ENCODE results near the gene PMFBP1.

Gene PMFBP1

DNA sequence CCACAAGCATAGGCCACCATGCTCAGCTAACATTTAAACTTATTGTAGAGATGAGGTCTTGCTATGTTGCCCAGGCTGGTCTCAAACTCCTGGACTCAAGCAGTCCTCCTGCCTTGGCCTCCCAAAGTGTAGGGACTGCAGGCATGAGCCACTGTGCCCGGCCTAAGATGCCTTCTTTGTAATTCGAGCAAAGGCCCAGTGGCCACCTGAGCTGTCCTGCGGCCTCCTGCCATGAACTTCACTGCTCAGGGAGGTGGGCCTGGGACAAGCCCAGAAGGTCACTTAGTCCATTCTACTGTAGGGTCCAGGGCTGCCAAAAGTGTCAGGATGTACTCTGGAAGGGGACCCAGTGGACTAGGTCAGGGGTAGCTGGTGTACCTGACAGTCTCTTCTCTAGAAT is 47.8 kb downstream of the PMFBP1 start:
- peak overlapping the region in 2 of 10 experiments; percentile 3 to 28; a peak in 2 of 20 replicates for H3K4me3 ChIP-seq

DNA sequence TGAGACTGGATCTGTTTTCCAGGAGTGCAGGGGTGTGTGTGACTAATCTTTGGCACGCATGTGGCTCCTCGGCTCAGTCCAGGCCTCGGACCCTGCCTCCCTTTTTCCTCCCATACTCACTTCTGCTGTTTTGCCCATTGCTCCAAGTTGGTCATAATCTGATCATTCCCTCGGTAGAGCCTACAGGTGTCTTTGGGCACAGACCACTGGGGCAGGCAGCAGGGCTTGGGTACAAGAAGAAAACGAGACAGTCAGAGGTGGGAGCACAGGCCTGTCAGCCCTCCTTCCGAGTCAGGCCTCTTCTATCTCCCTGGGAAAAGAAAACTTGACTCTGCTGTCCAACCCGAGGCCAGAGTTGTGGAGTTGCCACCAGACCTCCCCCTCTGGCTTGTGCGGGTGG is 48.5 kb downstream of the PMFBP1 start:
- Histone ChIP-seq H3K4me1 (peaks cover 14 to 70% (median 27%) of the 10 kb centered on the region in 10 experiments), H3K4me3 (no peak overlapping the region), H3K9ac (peak overlapping the region in 1 of 11 experiments; percentile 76; a peak in 1 of 22 replicates), H3K9me3 (replicated peaks in 1 of 11) (no peaks in the 10 kb centered on the region), H4K20me1 (no peaks in the 10 kb centered on the region), H3K4me2 (peak overlapping the region in 2 of 11 experiments; percentile 79 to 80; a peak in 4 of 22 replicates), H3K36me3 (peaks cover 0 to 39% (median 0%) of the 10 kb centered on the region in 11 experiments; a peak in 5 of 22 replicates), H3K27ac (no peak overlapping the region), H3K27me3 (no peaks in the 10 kb centered on the region)
- TF ChIP-seq Cebpa-rat (IDR thresholded peaks at IDR 0.05): no peak

More for the DNA sequence above, 47.8 kb downstream of the PMFBP1 start:
- Histone ChIP-seq H3K27me3 (no peaks in the 10 kb centered on the region), H3K4me1 (peaks cover 14 to 76% (median 27%) of the 10 kb centered on the region in 10 experiments), H3K27ac (peak overlapping the region in 9 of 11 experiments; percentile 2 to 86 (median 44); a peak in 13 of 22 replicates), H3K4me2 (peak overlapping the region in 3 of 11 experiments; percentile 79 to 80 (median 79); a peak in 6 of 22 replicates), H4K20me1 (no peaks in the 10 kb centered on the region), H3K9me3 (replicated peaks in 1 of 11) (no peaks in the 10 kb centered on the region), H3K36me3 (peaks cover 0 to 39% (median 0%) of the 10 kb centered on the region in 11 experiments; a peak in 5 of 22 replicates), H3K9ac (peak overlapping the region in 4 of 11 experiments; percentile 26 to 76 (median 58); a peak in 8 of 22 replicates)
- no peak for TF ChIP-seq Cebpa-rat (IDR thresholded peaks at IDR 0.05)

DNA sequence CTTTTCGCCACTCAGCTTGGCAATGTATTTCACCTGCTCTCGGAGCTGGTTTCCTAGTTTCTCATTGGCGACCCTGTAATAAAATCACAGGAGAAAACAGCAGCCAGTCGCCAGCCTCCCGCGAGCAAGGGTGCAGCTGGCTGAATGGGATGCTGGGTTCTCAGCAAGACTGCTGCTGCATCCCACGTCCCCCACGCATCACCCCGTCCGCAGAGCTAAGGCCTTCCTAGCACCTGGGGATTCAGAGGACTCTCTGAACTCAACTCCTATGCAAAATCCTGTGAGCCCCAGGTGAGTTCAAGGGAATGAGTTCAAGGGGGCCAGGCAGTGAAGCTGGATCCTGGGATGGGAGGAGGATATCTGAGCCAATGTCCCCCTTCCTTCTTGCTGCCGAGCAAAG is 49.0 kb downstream of the PMFBP1 start:
- Histone ChIP-seq H3K9ac (no peak overlapping the region), H3K36me3 (peaks cover 0 to 36% (median 0%) of the 10 kb centered on the region in 11 experiments; a peak in 5 of 22 replicates), H3K27ac (no peak overlapping the region), H4K20me1 (no peaks in the 10 kb centered on the region), H3K27me3 (no peaks in the 10 kb centered on the region), H3K4me3 (no peak overlapping the region), H3K4me2 (peak overlapping the region in 2 of 11 experiments; percentile 79 to 80; a peak in 3 of 22 replicates), H3K9me3 (replicated peaks in 1 of 11) (no peaks in the 10 kb centered on the region), H3K4me1 (peaks cover 14 to 65% (median 27%) of the 10 kb centered on the region in 10 experiments)
- TF ChIP-seq Cebpa-rat (IDR thresholded peaks at IDR 0.05): no peak

DNA sequence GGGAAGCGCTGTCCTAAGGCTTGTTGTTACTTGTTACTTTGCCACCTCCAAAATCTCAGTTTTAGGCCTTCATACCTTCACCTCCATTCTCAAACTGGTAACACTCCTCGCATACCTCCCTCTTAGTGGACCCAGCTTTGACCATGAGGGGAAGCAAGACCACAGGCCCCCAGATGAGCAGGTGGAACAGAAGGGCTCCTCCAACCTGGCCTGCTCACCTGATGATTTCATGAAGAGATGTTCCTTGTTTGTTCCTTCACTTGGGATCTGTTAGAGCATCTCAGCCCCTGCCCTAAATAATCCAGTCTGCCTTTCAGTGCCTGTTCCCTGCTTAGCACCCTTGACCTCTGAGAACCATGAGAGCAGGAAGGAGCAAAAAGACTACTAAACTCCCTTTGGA is 49.6 kb downstream of the PMFBP1 start:
- peaks cover 0 to 36% (median 0%) of the 10 kb centered on the region in 11 experiments; a peak in 4 of 22 replicates for H3K36me3 ChIP-seq
- H3K27ac ChIP-seq: no peak overlapping the region
- no peaks in the 10 kb centered on the region for H4K20me1 ChIP-seq
- TF ChIP-seq Cebpa-rat (IDR thresholded peaks at IDR 0.05): no peak
- H3K4me3 ChIP-seq: no peak overlapping the region
- peaks cover 14 to 59% (median 27%) of the 10 kb centered on the region in 10 experiments for H3K4me1 ChIP-seq
- H3K4me2 ChIP-seq: peak overlapping the region in 1 of 11 experiments; percentile 80; a peak in 1 of 22 replicates
- H3K9ac ChIP-seq: no peak overlapping the region
- no peaks in the 10 kb centered on the region for H3K9me3 ChIP-seq (replicated peaks in 1 of 11)
- no peaks in the 10 kb centered on the region for H3K27me3 ChIP-seq

DNA sequence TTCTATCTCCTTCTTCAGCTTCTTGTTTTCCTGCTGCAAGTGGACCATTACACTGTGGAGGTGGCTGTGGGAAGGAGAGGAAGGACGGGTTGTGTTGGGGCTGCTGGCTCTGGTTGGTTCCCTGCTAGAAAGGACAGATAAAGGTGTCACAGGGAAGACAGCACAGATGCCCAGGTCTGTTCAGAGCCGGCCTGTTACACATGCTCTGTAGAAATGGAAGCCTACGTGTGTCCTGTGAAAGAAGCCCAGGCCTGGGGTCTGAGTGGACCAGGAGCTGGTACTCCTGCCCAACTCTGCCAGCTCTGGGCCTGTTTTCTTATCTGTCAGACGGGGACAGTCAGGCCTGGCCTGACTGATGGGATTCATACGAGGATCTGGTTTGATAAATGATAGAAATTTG is 51.9 kb downstream of the PMFBP1 start:
- H3K36me3 ChIP-seq: peaks cover 0 to 41% (median 0%) of the 10 kb centered on the region in 11 experiments; a peak in 4 of 22 replicates
- H4K20me1 ChIP-seq: no peaks in the 10 kb centered on the region
- H3K4me2 ChIP-seq: no peak overlapping the region
- peaks cover 0 to 10% (median 4%) of the 10 kb centered on the region in 11 experiments; a peak in 8 of 22 replicates for H3K9me3 ChIP-seq (replicated peaks in 1 of 11)
- H3K9ac ChIP-seq: no peak overlapping the region
- H3K27me3 ChIP-seq: no peaks in the 10 kb centered on the region
- peaks cover 5 to 36% (median 9%) of the 10 kb centered on the region in 10 experiments; a peak in 19 of 20 replicates for H3K4me1 ChIP-seq
- no peak for TF ChIP-seq Cebpa-rat (IDR thresholded peaks at IDR 0.05)
- no peak overlapping the region for H3K27ac ChIP-seq
- no peak overlapping the region for H3K4me3 ChIP-seq

DNA sequence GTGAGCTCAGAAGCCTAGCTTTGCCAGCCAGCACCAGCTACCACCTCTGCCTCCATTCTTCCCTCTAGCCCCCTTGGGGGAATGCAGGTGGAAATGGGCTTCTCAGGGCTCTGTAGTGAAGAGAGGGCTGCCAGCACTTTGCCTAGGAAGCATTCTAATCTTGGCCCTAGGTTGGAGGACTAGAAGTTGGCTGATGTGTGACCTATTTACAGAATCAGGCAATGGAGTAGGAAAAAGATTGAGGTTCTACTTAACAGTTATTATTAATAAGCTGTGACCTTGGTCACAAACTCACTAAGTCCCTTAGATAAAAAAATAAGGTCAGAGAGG is 58.4 kb downstream of the PMFBP1 start:
- Histone ChIP-seq H3K36me3 (peaks cover 52 to 70% (median 60%) of the 10 kb centered on the region in 11 experiments), H3K27ac (no peak overlapping the region), H3K9ac (no peak overlapping the region), H3K4me3 (no peak overlapping the region), H4K20me1 (peaks cover 0 to 24% (median 0%) of the 10 kb centered on the region in 11 experiments; a peak in 9 of 22 replicates), H3K4me1 (no peaks in the 10 kb centered on the region), H3K27me3 (no peaks in the 10 kb centered on the region), H3K4me2 (no peak overlapping the region), H3K9me3 (replicated peaks in 1 of 11) (peaks cover 0 to 21% (median 8%) of the 10 kb centered on the region in 11 experiments; a peak in 12 of 22 replicates)
- TF ChIP-seq Cebpa-rat (IDR thresholded peaks at IDR 0.05): no peak

DNA sequence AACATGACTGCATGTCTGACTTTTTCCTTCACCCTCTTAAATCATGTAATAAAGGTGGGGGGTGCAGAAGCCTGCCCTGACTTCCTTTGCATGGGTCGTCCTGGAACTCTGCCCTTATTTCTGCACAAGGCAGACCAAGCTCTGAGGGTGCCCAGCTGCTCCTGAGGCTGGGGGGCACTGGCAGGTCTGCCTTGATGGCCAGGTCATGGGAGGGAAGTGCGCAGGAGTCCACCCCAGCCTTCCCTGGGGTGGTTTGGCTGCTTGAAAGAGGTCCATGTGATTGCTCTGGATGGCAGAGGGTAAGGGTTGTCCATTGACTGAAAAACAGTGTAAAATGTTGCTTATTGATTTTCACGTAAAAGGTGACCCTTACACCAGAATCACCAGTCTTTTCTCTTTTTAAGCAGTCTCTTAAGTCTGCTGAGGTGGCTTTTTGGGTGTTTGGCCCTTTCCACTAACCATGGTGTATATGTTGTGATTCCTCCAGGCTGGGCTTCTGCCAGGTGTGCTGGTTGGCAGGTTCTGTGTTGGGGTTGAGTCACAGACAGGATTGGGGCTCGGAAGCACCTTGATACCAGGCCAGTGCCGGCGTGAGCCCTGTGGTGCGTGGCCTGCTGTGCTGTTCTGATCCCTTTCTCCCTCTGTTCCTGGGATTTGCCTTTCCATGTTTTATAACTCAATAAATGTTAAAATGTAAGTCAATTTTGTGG is 58.9 kb downstream of the PMFBP1 start:
- H3K4me1 ChIP-seq: no peaks in the 10 kb centered on the region
- H3K4me3 ChIP-seq: no peak overlapping the region
- no peak overlapping the region for H3K27ac ChIP-seq
- no peaks in the 10 kb centered on the region for H3K27me3 ChIP-seq
- no peak overlapping the region for H3K4me2 ChIP-seq
- no peak for TF ChIP-seq Cebpa-rat (IDR thresholded peaks at IDR 0.05)
- H3K9me3 ChIP-seq (replicated peaks in 1 of 11): peaks cover 0 to 21% (median 8%) of the 10 kb centered on the region in 11 experiments; a peak in 12 of 22 replicates
- H4K20me1 ChIP-seq: peaks cover 0 to 26% (median 0%) of the 10 kb centered on the region in 11 experiments; a peak in 9 of 22 replicates
- H3K36me3 ChIP-seq: peaks cover 57 to 75% (median 66%) of the 10 kb centered on the region in 11 experiments
- no peak overlapping the region for H3K9ac ChIP-seq

DNA sequence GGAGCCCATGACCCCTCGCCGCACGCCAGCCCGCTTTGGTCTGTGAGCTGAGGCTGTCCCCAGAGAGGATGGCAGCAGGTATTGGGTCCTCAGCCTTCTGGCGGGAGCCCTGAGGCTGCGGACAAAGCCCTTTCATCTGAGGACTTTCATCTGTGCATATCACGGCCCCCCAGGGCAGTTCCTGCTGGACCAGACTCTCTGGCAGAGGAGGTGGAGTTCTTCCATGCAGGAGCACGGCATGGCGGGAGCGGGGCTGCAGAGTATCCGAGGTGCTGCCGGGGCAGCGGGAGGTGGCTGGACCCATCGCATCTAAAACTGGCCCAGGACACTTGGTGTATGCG is 59.5 kb downstream of the PMFBP1 start:
- H3K4me2 ChIP-seq: no peak overlapping the region
- no peak overlapping the region for H3K9ac ChIP-seq
- H3K36me3 ChIP-seq: peaks cover 64 to 82% (median 72%) of the 10 kb centered on the region in 11 experiments
- H3K27ac ChIP-seq: no peak overlapping the region
- H3K4me1 ChIP-seq: no peaks in the 10 kb centered on the region
- no peak overlapping the region for H3K4me3 ChIP-seq
- TF ChIP-seq Cebpa-rat (IDR thresholded peaks at IDR 0.05): no peak
- H4K20me1 ChIP-seq: peaks cover 0 to 26% (median 0%) of the 10 kb centered on the region in 11 experiments; a peak in 9 of 22 replicates
- H3K27me3 ChIP-seq: no peaks in the 10 kb centered on the region
- peaks cover 0 to 21% (median 8%) of the 10 kb centered on the region in 11 experiments; a peak in 12 of 22 replicates for H3K9me3 ChIP-seq (replicated peaks in 1 of 11)

DNA sequence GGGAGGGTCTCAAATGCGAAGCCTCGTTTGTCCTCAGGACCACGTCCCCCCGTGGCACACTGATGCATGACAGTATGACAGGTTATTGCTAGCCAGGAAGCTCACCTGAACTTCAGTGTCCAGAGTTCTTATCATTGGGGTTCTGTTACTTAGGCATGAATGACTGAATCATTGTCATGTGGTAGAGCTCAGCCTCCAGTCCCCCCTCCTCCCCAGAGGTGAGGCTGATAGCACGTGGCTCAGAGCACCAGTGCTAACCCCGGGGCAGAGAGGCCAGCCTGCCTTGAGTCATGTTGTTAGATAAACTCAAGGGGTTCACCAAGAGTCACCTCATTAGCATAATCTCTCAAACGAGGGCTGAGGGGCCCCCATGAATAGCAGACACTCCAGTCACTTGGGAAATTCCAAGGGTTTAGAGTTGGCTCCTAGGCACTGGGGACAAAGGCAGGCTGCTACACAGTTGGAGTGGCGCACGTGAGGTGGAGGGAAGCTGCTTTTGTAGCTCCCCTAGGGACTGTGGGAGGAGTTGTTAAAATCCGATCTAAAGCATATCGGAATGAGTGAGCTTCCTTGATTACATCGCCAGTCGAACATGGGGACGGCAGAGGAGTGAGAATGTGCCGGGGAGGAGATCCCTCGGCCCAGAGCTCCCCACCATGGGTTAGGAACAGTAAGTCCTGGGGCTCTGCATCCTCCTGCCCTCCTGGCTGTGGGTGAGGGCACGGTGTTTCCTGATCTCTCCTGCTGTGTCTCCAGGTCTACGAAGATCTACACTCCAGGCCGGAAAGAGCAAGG is 60.1 kb downstream of the PMFBP1 start:
- no peak overlapping the region for H3K9ac ChIP-seq
- no peaks in the 10 kb centered on the region for H3K27me3 ChIP-seq
- peaks cover 70 to 87% (median 78%) of the 10 kb centered on the region in 11 experiments for H3K36me3 ChIP-seq
- no peak for TF ChIP-seq Cebpa-rat (IDR thresholded peaks at IDR 0.05)
- no peak overlapping the region for H3K4me2 ChIP-seq
- H3K9me3 ChIP-seq (replicated peaks in 1 of 11): peaks cover 0 to 21% (median 8%) of the 10 kb centered on the region in 11 experiments; a peak in 12 of 22 replicates
- no peak overlapping the region for H3K4me3 ChIP-seq
- no peaks in the 10 kb centered on the region for H3K4me1 ChIP-seq
- H3K27ac ChIP-seq: no peak overlapping the region
- peaks cover 0 to 26% (median 0%) of the 10 kb centered on the region in 11 experiments; a peak in 9 of 22 replicates for H4K20me1 ChIP-seq
